Measurements from ENCODE around the gene OAS2.

The OAS2 gene

DNA sequence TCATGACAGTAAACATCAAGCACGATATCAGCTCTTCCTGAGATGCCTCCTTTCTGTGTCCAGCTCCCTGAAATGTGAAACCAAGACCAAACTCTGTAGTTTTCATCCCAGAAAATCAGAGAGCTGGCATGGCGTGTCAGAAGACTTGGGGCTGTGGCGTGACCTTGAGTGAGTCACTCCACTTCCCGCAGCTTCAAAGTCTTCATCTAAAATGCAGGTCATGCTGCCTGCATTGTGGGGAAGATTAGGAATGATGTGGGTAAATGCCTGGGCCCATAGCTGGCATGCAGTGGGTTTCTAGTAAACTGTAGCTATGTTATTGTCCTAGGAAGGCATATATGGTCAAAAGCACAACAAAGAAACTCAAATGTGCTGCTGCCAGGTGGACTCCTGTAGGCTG lies 28.8 kb downstream of the OAS2 start:
- H3K36me3 Mint-ChIP-seq = peaks cover 93% of the 10 kb centered on the region
- H3K4me1 Mint-ChIP-seq = no peaks in the 10 kb centered on the region
- H3K27ac Mint-ChIP-seq = no peak overlapping the region
- DNase-seq (ENCODE audit: low spot score in 2 of 2) = no peak
- peaks cover 6% of the 10 kb centered on the region for H3K9me3 Mint-ChIP-seq
- ATAC-seq = no peak
- no peak overlapping the region for H3K4me3 Mint-ChIP-seq

DNA sequence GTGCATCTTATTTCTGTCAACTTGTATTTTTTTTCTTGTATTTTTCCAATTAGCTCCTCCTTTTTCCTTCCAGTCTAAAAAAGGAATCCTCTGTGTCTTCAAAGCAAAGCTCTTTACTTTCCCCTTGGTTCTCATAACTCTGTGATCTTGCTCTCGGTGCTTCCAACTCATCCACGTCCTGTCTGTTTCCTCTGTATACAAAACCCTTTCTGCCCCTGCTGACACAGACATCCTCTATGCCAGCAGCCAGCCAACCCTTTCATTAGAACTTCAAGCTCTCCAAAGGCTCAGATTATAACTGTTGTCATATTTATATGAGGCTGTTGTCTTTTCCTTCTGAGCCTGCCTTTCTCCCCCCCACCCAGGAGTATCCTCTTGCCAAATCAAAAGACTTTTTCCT lies 32.4 kb downstream of the OAS2 start:
- H3K27ac Mint-ChIP-seq = no peak overlapping the region
- no peaks in the 10 kb centered on the region for H3K4me1 Mint-ChIP-seq
- no peak overlapping the region for H3K4me3 Mint-ChIP-seq
- ATAC-seq (no peak), DNase-seq (ENCODE audit: low spot score in 2 of 2) (no peak)
- peaks cover 6% of the 10 kb centered on the region for H3K9me3 Mint-ChIP-seq
- peaks cover 60% of the 10 kb centered on the region for H3K36me3 Mint-ChIP-seq

DNA sequence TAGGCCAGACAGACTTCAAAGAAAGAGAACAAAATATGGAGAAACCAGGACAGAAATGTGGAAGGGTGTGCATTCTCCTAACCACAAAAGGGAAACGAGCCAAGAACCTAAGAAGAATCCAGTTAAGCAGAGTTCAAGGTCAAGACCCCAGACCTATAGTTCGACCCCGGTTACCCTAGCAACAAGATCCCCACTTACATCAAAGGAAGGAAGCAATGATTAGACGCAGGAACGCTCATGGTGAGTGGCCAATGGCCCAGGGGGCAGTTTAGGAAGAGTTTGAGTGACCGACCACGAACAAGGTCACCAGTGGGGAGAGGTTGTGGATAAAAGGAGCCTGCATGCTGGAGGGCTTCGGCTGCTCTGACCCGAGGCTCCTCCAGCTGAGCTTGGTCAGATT lies 36.2 kb downstream of the OAS2 start:
- Mint-ChIP-seq H3K27ac (no peak overlapping the region), H3K9me3 (peaks cover 6% of the 10 kb centered on the region), H3K36me3 (peaks cover 21% of the 10 kb centered on the region), H3K4me1 (no peaks in the 10 kb centered on the region), H3K4me3 (no peak overlapping the region)
- DNase-seq (ENCODE audit: low spot score in 2 of 2) = no peak
- ATAC-seq = no peak

DNA sequence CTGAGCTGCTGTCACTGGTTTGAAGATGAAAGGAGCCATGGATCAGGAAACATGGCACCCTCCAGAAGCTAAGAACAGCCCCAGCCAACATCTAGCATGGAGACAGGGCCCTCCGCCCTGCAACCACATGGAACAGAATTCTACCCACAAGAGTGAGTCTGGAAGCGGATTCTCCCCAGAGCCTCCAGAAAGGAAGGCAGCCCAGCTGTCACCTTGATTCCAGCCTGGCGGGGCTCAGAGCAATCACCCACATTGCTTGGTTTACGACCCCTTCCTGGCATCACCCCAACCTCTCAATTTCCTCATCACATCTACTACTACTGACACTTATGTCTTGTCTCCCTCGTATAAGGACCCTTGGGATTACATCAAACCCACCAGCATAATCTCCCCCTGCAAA lies 38.5 kb downstream of the OAS2 start:
- DNase-seq (ENCODE audit: low spot score in 2 of 2) (no peak), ATAC-seq (no peak)
- no peak overlapping the region for H3K27ac Mint-ChIP-seq
- no peak overlapping the region for H3K4me3 Mint-ChIP-seq
- H3K36me3 Mint-ChIP-seq = no peaks in the 10 kb centered on the region
- no peaks in the 10 kb centered on the region for H3K4me1 Mint-ChIP-seq
- no peaks in the 10 kb centered on the region for H3K9me3 Mint-ChIP-seq

DNA sequence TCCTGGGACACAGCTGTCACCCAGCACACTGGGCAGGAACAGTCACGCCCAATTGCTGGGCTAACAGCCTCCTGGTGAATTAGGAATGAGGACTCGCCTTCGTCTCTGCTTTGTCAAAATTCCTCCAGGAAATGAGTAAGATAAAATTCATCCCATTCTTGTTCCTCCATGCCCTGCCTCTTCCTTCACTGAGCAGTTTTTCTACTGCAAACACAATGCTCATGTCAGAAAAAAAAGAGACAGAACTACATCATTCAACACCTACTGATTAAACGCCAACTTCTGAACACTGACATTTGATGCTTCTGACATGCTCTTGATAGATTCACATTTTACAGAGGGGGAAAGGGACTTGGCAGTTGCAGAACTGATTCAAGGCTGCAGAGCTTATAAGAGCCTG lies 40.7 kb downstream of the OAS2 start:
- Mint-ChIP-seq H3K36me3 (no peaks in the 10 kb centered on the region), H3K4me3 (no peak overlapping the region), H3K9me3 (no peaks in the 10 kb centered on the region), H3K4me1 (peaks cover 7% of the 10 kb centered on the region), H3K27ac (no peak overlapping the region)
- ATAC-seq (no peak), DNase-seq (ENCODE audit: low spot score in 2 of 2) (no peak)

DNA sequence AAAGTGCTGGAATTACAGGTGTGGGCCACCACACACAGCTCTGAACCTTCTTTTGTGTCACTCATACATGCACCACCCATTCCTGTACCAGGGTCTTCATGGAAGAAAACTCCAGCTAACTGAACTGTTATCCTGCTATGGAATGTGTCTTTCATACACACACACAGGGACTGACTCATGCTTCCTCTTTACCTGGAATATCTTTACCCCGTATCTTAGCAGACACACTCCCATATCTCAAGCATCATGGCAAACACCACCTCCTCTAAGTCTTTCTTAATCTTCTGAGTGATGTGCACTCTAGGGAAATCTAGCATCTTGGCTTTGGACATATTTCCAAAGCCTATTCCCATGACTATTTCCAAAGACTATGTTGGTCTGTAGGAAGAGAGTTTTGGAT lies 43.2 kb downstream of the OAS2 start:
- DNase-seq (ENCODE audit: low spot score in 2 of 2) = no peak
- Mint-ChIP-seq H3K9me3 (no peaks in the 10 kb centered on the region), H3K4me3 (no peak overlapping the region), H3K4me1 (peaks cover 7% of the 10 kb centered on the region), H3K36me3 (no peaks in the 10 kb centered on the region), H3K27ac (no peak overlapping the region)
- ATAC-seq = no peak

DNA sequence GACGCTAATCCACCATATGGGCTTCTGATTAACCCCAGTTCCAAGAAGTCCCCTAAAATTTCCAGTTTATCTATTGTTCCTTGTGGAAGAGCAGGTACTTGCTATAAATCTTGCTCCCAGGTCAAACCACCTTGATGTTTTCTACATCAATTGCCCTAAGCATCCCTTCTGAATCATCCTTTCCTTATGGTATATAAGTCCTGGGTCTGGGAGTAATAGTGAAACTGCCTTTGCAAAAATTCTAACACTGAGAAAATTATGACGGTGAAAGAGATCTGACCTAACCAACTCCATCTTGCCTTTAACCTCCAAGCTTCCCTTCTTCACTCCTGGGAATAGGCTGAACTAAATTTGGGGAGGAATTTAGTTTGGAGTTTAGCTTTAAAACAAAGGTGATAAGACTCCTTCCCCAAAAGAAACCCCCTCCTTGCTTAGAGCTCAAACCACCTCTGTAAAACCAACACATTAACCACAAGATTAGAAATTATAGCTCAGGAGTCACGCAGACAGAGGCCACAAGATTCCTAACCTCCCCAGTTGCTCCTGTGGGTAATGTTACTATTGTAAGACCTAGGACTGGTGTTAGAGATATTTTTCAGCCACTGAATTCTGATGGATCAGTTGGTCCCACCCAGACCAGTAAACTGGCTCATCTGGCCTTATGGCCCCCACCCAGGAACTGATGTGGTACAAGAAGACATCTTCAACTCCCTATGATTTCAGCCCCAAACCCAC lies 44.4 kb downstream of the OAS2 start:
- H3K4me3 Mint-ChIP-seq = no peak overlapping the region
- H3K36me3 Mint-ChIP-seq = no peaks in the 10 kb centered on the region
- H3K27ac Mint-ChIP-seq = no peak overlapping the region
- peaks cover 7% of the 10 kb centered on the region for H3K4me1 Mint-ChIP-seq
- H3K9me3 Mint-ChIP-seq = no peaks in the 10 kb centered on the region
- DNase-seq (ENCODE audit: low spot score in 2 of 2) = no peak
- ATAC-seq = peak; percentile 84

DNA sequence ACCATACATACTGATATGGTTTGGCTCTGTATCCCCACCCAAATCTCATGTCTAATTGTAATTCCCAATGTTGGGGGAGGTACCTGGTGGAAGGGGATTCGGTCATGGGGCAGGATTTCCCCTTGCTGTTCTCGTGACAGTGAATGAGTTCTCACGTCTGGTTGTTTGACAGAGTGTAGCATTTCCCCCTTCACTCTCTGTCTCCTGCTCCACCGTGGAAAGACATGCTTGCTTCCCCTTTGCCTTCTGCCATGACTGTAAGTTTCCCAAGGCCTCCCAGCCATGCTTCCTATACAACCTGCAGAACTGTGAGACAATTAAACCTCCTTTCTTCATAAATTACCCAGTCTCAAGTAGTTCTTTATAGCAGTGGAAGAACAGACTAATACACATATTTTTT lies 49.4 kb downstream of the OAS2 start:
- Mint-ChIP-seq H3K4me3 (no peak overlapping the region), H3K4me1 (peaks cover 10% of the 10 kb centered on the region), H3K36me3 (no peaks in the 10 kb centered on the region), H3K27ac (no peak overlapping the region), H3K9me3 (no peaks in the 10 kb centered on the region)
- ATAC-seq (no peak), DNase-seq (ENCODE audit: low spot score in 2 of 2) (no peak)

DNA sequence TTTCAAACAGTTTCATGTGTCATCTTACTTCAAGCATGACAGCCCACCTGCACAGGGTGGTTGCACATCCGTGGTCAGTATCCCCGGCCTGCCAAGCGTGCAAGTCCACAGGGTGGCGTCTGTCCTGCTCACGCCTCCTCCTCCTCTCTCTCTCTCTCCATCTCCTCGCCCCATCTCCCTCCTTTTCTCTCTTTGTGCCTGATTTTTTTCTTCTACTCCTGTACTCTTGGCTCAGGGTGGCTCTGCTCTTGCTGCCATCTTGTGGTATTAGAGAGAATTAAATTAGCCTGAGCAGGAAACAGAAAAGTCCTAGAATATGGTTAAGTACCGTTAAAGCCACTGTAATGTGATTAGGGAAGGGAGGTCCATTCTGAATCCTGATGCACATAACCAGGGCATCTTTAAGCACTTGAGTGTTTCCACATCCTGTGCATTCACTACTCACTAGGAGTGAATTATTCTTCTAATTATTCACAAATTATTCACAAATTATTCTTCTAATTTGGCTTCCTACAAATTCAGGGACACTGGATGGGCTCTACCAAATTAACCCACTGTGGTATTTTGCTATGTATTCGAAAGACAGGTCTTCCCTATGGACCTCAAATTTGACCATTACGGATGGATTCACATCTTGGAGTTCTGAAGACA lies 52.7 kb downstream of the OAS2 start:
- H3K27ac Mint-ChIP-seq = no peak overlapping the region
- ATAC-seq (no peak), DNase-seq (ENCODE audit: low spot score in 2 of 2) (no peak)
- H3K4me1 Mint-ChIP-seq = peaks cover 6% of the 10 kb centered on the region
- no peaks in the 10 kb centered on the region for H3K9me3 Mint-ChIP-seq
- no peaks in the 10 kb centered on the region for H3K36me3 Mint-ChIP-seq
- no peak overlapping the region for H3K4me3 Mint-ChIP-seq

DNA sequence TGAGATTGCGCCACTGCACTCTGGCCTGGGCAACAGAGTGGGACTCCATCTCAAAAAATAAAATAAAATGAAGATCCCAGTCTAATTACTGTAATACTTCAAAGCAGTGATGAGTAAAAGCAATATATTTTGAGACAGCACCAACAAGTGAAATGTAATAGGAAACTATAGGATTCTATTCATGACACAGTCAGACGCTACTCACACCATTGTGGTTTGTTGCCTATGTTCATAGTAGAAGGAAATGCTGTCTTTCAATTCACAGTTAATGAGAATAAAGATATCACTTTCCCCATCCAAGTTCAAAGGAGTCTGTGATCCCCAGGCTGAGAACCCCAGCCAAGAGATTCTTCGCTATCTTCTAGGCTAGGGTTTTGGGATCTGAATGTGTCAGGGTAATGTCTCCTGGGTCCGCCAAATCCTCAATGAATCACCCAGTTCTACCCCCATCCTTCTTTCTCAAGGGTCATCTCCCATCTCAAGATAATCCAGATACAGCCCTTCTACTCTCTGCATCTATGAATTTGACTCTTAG lies 61.7 kb downstream of the OAS2 start:
- Mint-ChIP-seq H3K27ac (no peak overlapping the region), H3K4me1 (no peaks in the 10 kb centered on the region), H3K36me3 (no peaks in the 10 kb centered on the region), H3K9me3 (no peaks in the 10 kb centered on the region), H3K4me3 (no peak overlapping the region)
- DNase-seq (ENCODE audit: low spot score in 2 of 2) (no peak), ATAC-seq (peak; percentile 31)

DNA sequence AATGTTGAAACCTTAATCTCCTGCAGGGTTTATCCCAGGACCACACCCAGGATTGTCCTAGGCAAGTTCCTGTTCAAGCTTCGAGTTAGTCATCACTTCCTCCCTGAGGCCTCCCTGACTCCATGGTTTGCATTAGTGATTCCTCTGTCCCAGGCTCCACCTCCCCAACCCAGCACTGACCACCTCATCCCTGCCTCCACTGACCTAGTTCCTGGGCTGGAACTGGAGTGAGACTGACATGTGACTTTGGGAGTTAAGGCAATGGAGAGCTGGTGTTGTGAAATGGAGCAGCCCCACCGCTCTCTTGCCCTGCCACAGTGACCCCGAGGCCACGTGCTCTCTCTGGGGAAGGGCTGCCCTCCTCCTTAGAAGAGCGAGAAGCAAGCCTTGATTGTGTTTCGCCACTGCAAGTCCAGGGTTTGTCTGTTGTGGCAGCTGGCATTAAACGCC lies 62.4 kb downstream of the OAS2 start:
- ATAC-seq (no peak), DNase-seq (ENCODE audit: low spot score in 2 of 2) (no peak)
- H3K36me3 Mint-ChIP-seq = no peaks in the 10 kb centered on the region
- no peak overlapping the region for H3K27ac Mint-ChIP-seq
- H3K4me3 Mint-ChIP-seq = no peak overlapping the region
- no peaks in the 10 kb centered on the region for H3K9me3 Mint-ChIP-seq
- no peaks in the 10 kb centered on the region for H3K4me1 Mint-ChIP-seq

DNA sequence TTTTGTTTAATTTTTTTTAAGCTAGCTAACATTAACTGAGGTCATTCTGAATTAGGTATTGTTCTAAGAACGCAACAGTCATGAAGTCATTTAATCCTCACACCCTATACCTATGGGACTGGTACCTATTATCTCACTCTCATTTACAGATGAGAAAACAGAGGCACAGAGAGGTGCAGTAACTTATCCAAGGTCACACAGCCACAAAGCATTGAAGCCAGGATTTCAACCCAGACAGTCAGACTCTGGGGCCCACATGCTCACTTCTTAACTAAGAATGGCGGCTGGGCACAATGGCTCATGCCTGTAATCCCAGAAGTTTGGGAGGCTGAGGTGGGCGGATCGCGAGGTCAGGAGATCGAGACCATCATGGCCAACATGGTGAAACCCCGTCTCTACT lies 63.2 kb downstream of the OAS2 start:
- Mint-ChIP-seq H3K4me1 (no peaks in the 10 kb centered on the region), H3K36me3 (no peaks in the 10 kb centered on the region), H3K27ac (no peak overlapping the region), H3K9me3 (no peaks in the 10 kb centered on the region), H3K4me3 (no peak overlapping the region)
- DNase-seq (ENCODE audit: low spot score in 2 of 2) (no peak), ATAC-seq (no peak)

DNA sequence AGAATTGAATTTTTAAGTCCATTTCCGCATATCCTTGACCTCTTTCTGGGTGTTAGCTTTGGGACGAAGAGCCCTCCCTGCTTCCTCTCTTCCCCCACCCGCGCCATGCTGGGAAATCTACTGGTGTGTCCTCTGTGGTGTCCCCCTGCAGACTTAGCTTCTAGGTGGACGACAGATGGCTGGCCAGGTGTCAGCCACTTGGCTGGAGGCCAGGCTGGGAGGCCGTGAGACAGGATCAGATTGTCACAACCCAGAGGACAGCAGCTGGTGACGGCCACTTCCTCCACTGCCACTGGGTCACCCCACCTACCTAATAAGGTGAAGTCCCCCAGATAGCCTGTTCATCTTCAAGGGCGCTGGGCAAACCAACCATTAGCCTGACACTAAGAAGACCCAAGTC lies 64.9 kb downstream of the OAS2 start:
- Mint-ChIP-seq H3K4me3 (no peak overlapping the region), H3K4me1 (no peaks in the 10 kb centered on the region), H3K36me3 (no peaks in the 10 kb centered on the region), H3K9me3 (no peaks in the 10 kb centered on the region), H3K27ac (no peak overlapping the region)
- no peak for ATAC-seq
- no peak for DNase-seq (ENCODE audit: low spot score in 2 of 2)

DNA sequence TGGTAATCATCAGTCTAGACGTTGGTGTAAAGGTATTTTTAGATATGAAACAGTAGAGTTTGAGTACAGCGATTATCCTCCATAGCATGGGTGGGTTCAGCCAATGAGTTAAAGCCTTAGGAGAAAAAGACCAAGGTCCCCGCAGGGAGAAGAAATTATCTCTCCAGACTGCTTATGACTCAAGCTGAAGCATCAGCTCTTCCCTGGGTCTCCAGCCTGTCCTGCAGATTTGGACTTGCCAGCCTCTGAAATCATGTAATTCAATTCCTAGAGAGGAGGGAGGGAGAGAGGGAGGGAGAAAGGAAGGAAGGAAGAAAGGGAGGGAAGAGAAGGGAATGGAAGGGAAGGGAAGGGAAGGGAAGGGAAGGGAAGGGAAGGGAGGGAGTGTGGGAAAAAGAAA lies 66.2 kb downstream of the OAS2 start:
- Mint-ChIP-seq H3K27ac (no peak overlapping the region), H3K9me3 (no peaks in the 10 kb centered on the region), H3K4me1 (peaks cover 7% of the 10 kb centered on the region), H3K36me3 (no peaks in the 10 kb centered on the region), H3K4me3 (no peak overlapping the region)
- DNase-seq (ENCODE audit: low spot score in 2 of 2) = no peak
- no peak for ATAC-seq

DNA sequence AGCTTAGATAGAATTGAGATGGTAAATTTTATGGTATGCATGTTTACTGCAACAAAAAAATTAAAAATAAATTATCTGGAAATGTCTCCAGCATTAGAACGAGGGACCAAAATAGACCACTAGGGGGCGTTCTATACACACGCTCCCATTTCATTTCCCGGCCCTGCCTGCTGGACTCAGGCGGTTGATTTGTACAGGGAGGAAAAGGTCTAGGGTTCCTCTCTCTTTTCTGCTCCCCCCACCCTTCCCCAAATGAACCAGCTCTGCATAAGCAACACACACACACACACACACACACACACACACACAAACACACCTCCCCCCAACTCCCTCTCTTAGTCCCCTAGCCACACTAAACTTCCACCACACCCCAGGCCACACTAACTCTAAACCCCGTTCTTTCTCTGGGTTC lies 70.4 kb downstream of the OAS2 start:
- H3K4me3 Mint-ChIP-seq = no peak overlapping the region
- H3K36me3 Mint-ChIP-seq = no peaks in the 10 kb centered on the region
- DNase-seq (ENCODE audit: low spot score in 2 of 2) (peak; percentile 50 to 75), ATAC-seq (peak; percentile 77)
- no peaks in the 10 kb centered on the region for H3K9me3 Mint-ChIP-seq
- H3K27ac Mint-ChIP-seq = no peak overlapping the region
- peaks cover 7% of the 10 kb centered on the region for H3K4me1 Mint-ChIP-seq

Data from stimulated activated effector memory CD8-positive, alpha-beta T cell treated with anti-CD3 and anti-CD28 coated beads, Interleukin-12 subunit alpha, Interleukin-12 subunit beta, amount 100 ng/mL, for 72 hours (primary cell).